NCI-H2107 treated with DMSO at 0.1 percent for 48 hours (cell line): ENCODE results near the gene GFM1.
"Not testable (repeated sequence)": the region's sequence is repeated elsewhere in the genome, so short reads cannot be mapped to it uniquely, and the experiment has no call there.

ENCODE experiments used
- DNase-seq: peaks from one replicate; lab custom pipeline; 2025; ENCODE audit not compliant: unreplicated experiment; lab: John Stamatoyannopoulos, UW

Gene GFM1

DNA sequence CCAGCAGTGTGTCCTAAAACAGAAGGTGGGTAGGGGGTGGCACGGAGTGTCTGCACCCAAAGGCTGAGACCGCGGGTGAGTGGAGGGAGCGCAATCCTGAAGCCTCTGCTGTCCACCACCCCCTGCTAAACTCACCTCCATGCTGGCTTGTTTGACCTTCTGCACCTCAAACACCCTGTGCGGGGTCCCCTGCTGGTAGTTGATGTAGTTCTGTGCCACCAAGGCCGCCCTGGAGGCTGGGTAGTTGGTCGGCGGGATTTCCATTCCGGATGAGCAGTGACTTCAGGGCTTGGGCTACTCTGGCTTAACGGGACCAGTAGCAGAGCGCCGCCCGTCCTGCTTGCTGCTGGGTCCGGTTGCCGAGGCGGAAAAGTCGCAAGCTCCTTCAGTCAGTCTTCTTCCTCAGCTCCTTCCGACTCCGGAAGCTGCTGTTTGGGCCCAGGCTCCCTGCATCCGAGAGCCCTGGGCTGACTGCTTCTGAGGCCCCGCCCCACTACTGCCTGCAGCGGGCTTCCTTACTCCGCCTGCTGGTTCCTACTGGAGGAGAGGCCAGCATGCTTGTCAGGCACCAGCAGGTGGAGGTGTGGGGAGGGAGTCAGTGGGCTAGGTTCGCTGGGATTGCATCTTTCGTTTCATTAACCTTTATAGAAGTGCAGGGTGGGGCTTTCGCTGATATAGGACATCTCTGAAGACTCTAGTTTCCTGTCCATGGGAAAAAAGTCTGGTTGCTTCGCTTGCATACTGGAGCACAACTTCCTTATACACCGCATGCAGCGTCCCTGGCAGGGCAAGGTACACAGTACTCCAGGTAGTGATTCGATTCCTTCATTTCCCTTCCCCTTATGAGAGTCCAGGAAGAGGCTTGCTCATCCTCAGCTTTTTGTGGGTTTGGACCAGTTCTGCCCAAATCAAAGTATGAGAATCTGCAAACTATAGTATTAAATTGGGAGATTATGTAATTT, 28.2 kb downstream of the GFM1 start, which contains the start of gene LXN:
LXN (minus strand) TSS at position 434 of the 962 bp plus-strand sequence; CDS start at position 264, 170 bp downstream.
- no peak for DNase-seq

DNA sequence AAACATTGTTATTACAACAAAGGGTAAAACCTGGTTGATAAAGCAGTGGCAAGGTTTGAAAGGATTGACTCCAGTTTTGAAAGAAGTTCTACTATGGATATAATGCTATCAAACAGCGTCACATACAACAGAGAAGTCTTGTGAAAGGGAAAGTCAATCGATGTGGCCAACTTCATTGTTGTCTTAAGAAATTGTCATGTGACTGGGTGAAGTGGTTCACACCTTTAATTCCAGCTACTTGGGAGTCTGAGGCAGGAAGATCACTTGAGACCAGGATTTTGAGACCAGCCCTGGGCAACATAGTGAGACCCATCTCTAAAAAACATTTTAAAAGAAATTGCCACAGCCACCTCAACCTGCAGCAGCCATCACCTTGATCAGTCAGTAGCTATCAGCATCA, 34.4 kb downstream of the GFM1 start:
- DNase-seq, result no peak

DNA sequence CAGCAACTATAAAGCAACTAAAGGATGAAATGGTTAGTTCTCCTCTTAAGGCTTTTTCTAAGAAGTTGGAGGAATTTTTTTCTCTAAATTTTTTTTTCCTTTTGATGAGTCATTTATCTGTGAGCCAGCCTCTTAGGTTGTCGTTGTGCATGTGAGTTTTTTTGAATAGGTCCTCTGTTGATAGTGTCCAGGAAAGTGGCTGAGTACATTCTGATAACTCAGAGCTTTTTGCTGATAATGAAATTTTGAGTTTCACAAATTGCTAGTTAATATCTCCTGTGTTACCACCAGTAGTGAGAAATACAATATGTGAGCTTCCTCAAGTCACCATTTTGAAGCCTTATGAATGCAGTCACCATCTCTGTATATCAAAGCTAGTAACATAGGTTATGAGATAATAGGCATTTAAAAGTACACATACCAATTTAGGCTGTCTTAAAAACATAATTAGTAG, 35.2 kb downstream of the GFM1 start:
- DNase-seq, result no peak

DNA sequence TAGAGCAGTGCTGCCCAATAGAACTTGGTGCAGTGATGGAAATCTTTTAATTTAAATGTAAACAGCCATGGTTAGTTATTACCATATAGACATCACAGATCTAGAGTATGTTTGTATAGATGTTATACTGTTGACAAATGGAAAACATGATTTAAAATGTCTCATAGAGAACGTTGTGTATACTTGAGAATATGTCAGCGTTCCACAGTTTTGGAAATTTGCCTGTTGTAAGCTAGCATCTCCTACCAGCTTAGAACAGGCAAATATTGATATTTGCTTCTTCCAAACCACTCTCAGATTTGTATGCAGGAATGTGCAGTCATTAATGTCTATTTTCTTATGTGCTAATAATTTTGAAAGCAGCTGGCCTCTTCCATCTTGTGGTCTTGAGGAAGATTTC, 36.5 kb downstream of the GFM1 start:
- DNase-seq, result no peak

DNA sequence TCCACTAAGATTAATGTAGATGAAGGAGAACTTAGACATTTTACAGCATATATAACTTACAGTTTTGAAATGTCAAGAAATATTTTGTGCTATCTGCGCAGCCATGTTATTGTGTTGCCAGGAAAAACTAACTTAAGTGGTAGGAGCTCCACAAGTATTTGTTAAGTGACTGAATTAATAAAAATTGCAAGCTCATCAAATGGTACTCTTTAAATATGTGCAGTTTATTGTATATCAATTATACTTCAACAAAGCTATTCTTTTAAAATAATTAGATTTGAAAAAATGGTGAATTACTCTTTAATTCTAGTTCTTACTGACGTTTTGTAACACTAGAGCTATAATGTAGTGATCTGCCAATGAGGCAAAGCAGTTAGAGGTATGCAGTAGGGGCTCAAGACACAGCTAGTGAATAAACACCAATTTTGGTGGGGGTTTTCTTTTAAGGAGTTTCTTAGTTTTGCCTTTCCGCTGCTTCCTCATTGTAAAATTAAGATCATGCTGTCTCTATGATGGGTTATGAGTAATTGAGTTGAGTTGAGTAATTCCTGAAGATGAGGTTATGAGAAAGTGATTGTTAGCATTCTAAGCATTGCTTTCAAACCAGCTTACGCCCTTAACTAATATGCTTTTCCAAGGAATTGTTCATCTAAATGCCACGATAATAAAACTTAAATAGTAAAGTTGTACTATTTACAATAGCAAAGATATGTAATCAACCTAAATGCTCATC, 39.1 kb downstream of the GFM1 start:
- DNase-seq, result no peak

DNA sequence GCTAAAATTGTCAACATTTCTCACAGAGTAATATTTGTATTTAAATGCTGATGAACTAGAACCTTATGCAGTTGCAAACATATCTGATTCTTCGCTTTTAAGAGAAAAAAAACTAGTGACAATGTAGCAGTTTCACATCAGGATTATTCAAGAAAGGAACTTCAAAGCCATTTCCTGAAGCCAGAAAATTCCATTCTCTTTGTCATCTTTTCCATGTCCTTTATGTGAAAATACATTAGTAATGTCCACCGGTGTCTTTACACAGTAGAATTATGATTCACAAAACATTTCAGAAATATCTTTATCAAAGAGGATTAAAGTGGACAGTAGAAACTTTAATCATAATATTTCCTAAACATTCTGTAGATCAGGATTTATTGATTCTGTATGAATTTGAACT, 40.8 kb downstream of the GFM1 start:
- no peak for DNase-seq

DNA sequence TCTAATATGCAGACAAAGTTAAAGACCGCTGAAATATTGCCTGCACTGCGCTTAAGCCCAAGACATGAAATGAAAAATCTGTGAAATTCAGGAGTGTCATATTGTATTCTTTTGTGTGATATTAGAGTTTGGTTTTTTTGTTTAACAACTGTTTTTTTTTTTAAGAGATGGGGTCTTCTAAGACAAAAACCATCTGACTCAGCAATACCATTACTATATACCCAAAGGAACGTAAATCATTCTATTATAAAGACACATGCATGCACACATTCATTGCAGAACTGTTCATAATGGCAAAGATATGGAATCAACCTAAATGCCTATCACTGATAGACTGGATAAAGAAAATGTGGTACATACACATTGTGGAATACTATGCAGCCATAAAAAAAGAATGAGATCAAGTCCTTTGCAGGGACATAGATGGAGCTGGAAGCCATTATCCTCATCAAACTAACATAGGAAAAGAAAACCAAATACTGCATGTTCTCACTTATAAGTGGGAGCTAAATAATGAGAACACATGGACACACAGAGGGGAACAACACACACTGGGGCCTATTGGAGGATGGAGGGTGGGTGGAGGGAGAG, 49.6 kb downstream of the GFM1 start:
- DNase-seq, result not testable (repeated sequence)

DNA sequence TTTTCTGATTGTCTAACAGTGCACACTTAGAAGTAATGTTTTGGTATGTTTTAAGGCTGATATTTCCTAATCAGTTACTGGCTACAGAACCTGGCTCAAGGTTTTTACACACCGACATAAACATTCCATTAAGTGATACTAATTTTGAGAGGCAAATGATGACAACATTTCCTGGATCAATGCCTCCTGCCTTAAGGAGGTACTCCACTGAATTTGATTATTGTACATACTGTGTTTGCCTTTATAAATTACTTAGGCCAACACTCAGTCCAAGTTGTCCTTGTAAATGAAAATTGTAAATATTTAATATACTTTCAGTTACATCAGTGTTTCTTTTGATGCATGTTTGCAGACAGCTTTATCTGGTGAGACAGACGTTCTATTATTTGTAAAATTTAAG, 52.3 kb downstream of the GFM1 start:
- no peak for DNase-seq

DNA sequence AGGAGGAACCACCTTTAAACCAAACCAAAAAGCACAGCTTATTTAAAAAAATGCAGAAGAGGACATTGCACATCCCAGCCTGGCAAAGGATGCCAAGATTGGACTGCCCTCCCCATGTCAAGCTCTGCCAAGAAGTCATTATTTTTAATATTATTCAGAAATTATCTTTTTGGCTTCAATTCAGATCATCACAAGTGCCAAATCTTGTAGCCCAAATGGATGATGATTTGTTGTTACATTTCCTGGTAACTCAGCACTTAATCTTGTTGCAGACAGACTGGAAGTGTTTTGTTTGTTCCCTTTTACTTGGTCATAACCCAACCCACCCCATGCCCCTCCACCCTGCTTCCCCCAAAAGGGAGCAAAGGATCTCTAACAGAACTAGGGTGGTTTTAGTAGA, 56.2 kb downstream of the GFM1 start:
- no peak for DNase-seq

DNA sequence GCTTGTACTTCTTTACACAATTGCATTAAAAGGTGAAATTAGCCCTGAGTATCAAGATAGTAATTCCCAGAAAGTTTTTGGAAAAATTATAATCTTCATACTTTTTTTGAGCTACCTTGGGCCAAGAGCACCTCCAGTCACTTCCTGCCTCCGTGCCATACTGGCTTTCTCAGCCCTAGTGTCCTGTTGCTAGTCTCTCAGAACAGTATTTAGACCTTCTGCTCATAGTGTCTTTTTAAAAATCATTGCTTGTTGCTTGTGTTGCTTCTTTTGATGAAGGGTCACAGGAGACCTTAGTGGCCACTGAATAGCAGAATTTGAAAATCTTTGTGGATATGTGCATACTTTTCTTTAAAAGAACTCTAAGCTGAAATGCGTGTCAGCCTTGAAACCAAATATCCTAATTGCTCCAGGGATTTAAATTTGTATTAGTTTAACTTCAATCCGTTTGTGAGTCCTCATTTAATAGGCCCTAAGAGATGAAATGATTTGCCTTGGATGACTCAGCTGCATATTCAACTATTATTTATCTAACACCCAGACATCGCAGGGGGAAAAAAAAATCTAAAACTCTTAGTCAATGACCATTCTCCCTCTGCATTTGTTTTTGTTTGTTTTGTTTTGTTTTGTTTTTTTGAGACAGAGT, 57.2 kb downstream of the GFM1 start:
- no peak for DNase-seq

DNA sequence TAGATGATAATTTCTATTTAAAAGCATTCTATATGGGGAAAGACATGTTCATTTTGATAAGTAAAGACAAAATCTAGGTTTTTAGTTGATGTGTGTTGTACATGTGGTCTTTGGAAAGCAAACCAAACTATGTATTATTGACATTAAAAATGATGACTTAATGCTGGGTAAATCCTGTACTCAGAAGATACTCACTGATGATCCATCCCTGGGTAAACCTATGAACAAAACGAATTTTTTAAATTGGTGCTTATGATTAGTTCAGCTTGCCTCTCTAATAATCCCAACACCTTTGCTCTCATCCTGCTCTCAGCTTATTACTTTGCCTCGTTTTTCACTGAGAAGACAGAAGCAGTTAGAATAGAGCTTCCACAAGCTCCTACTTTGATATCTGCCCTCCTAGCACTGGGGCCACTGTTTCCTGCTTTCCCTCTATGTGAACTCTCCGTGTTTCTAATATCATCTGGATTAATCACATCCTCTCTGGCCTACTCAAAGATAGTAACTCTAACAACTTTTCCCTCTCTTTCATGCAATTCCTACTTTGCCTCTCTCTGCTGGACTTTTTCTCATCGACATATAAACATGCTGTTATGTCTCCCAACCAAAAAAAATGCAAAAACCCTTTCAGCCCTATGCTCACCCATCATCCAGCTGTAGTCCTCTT, 58.6 kb downstream of the GFM1 start:
- DNase-seq, result no peak

DNA sequence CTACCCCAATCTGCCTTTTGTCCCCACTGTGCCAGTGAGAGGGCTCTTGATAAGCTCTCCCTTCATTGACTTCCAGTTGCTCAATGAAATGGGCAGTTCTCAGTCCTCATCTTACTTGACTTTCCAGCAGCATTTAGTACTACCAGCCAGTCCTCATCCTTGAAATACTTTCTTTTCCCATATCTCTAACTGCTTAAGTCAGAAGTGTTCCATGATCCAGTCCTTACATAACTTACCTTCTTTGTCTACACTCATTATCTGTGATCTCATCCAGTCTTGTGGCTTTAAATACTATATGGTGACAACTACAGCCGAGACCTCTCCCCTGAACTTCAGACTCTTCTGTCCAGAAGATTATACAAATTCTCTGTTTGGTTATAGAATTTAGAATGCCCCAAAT, 59.2 kb downstream of the GFM1 start:
- DNase-seq, result no peak

DNA sequence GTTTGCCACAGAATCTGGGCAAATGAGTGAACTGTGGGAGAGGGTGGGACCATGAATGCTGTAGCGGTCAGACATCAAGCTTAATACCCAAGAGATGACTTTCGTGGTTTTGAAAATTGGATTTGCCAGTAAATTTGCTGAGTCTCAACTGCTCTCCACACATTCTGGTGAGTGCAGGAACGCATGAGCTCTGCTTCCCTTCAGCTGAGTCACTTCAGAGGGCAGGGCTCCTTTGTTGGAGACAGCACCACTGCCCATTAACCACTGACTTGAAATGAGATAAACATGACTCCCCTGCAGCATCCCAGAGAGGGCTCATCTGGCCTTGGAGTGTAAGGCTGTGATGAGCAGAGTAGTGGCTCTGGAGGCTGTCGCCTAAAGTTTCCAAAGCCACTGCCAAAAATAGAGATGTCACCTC, 65.3 kb downstream of the GFM1 start:
- DNase-seq, result no peak

DNA sequence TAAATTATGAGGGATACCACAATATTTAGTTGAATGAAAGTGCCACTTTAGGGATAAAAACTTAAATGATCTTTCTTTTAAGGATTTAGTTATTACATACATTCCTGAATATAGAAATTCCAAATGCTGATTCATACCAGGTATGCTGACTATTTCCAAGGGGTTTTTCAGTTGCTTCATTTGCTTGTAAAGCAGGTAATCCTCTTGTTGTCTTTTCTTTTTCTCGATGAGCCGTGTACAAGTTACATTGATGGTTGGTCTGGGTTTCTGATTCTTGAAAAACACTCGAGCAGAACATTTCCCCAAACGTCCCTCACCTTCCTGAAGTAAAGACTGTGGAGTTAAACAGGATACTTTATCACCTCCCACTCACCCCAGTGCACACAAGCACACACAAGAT, 66.3 kb downstream of the GFM1 start:
- no peak for DNase-seq

DNA sequence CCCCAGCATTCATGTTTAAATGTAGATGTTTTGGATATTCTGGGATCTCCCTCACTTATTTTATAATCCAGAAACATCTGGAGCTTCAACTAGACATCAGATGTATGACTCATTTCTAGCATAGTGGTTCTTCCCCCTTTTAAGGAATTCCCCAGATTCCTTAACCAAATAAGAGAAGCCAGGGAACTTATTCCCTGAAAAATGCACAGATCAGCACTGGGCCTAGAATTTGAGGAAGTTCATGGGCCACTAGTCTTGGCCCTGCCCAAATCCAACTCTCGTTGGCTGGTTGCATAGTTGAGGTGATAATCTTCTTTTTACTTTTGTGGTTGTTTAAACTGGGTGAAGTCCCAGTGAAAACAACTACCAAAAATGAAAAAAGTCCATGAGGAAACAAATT, 67.6 kb downstream of the GFM1 start:
- DNase-seq, result no peak

DNA sequence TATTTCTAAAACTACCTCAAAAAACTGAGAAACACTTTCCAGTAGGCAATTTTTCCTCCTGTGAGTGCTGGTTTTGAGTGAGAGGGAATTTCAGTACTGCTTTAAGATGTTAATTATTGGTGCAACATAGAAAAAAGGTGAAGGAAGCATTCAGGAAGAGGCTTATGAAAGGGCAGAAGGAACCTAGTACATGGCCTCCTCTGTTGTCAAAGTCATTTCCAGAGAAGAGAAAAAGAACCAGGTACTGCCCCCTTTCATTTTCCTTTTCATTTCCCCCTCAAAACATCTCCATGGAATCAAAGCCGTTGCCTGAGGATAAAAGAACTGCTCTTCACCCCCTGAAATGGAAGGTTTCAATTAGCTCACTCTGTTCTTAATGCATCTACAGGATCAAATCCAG, 68.1 kb downstream of the GFM1 start:
- DNase-seq, result no peak

DNA sequence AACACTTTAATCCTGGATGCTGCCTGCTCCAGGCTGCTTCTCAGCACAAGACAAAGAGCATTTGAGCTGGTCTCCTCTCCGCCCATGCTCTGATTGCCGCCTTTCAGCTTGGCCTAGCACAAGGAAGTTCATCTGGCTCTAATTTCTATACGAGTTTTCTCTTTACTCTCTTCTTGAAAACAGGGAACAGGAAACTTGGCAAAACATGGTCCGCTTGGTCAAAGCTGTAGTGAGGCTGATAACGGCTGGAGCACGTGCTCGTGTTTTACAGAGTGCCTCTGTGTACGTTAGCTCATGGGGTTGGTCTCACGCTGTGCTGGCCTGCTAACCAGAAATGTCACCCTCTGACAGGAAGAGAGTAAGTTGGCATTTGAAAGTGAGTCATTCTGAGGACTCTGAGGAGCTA, 68.8 kb downstream of the GFM1 start:
- DNase-seq, result no peak

DNA sequence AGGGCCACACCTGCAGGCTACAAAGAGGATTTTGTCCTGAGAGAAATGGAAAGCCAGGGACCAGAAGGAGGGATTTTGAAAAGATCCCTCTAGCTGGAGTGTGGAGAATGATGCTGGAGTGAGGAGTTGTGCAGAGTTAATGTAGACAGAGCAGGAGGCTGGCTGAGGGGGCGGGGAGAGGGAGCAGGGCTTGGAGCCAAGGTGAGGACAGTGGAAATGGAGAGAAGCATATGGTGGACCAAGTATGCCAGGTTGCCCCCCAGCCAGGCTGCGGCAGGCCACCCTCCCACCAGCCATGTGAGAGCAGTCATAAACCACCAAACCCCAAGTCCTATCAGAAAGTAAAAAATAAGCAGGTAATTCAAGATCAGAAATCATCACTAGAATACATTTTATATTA, 73.2 kb downstream of the GFM1 start:
- DNase-seq, result no peak

DNA sequence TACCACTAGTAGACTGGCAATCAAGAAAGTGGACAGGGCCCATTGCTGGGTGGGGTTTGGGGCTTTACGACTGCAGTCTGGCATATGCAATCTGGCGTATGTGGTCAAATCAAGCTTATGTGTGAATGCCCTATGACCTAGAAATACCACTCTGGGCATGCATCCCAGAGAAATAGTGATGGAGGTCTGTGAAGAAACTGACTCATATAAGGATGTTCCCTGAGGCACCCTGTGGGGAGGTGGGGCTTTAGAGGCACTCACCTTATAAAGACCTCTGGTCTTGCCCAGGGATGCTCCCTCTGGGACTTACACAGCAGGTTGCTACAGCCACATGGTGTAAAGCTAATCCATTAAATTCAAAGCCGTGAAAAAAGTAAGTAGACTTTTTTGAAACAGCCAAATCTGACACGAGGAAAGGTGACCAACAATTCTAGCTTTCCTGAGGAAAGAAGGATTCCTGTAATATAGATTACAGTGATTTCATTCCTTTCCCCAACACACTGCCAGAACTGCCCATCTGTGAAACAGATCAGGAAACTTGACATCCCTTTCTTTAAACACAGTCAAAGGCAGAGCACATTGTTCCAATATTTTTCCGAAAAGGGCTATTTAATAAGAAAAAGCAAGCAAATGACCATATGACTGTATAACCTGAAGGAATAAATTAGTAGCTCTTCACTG, 74.3 kb downstream of the GFM1 start:
- DNase-seq, result no peak

DNA sequence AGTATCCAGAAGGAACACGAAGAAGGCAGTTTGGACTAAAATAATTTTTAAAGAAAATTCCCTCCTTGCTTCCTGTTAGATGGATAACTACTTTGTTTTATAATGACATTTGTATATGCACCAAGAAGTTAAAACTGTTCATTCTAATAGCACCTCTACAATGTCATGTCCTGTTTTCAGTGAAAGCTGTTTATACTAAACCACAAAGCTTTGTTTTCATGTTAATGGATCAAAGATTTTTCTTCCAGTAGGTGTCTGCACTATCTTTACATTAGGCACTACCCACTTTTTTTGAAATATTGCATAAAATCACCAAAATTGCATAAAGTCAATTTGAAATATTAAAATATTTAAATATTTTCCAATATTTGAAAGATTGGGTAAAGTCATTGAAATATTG, 77.8 kb downstream of the GFM1 start:
- DNase-seq, result no peak
